Smooth muscle cell (in vitro differentiated cells): Measurements from ENCODE around the gene PLK2. TPM values are rescaled to one million over a fixed set of nuclear protein-coding genes. Genes with fewer than 3 reads are reported as not detected.

Experiments used
- DNase-seq: peaks from one replicate; lab custom pipeline; 2025; ENCODE audit not compliant: unreplicated experiment; lab: John Stamatoyannopoulos, UW
- H2AFZ ChIP-seq: fragments of 200-600 bp; sonication (generic); 2 replicates; pipeline ENCODE4 v1.6.0; 2016; ENCODE audit warnings: antibody characterized with exemption, low read depth, mild to moderate bottlenecking
- H3F3A ChIP-seq: fragments of 200-600 bp; sonication (generic); 2 replicates; pipeline ENCODE4 v1.6.0; 2017; ENCODE audit warnings: antibody characterized with exemption, low read depth
- H3K27ac ChIP-seq: fragments of 200-600 bp; sonication (generic); 2 replicates; pipeline ENCODE4 v1.5.1; 2016; ENCODE audit warnings: low read depth, mild to moderate bottlenecking
- H3K27me3 ChIP-seq: fragments of 200-600 bp; sonication (generic); 2 replicates; pipeline ENCODE4 v1.6.1; 2016; ENCODE audit warnings: low read depth, mild to moderate bottlenecking
- H3K36me3 ChIP-seq: fragments of 200-600 bp; sonication (generic); 2 replicates; pipeline ENCODE4 v1.5.1; 2016; ENCODE audit warnings: low read depth
- H3K4me1 ChIP-seq: fragments of 200-600 bp; sonication (generic); 2 replicates; pipeline ENCODE4 v1.5.1; 2016; ENCODE audit warnings: low read depth
- H3K4me2 ChIP-seq: fragments of 200-600 bp; sonication (generic); 2 replicates; pipeline ENCODE4 v1.6.0; 2016; ENCODE audit warnings: mild to moderate bottlenecking
- H3K4me3 ChIP-seq: fragments of 200-600 bp; sonication (generic); 2 replicates; pipeline ENCODE4 v1.5.1; 2016; ENCODE audit warnings: mild to moderate bottlenecking
- H3K79me2 ChIP-seq: fragments of 200-600 bp; sonication (generic); 2 replicates; pipeline ENCODE4 v1.6.0; 2016; ENCODE audit warnings: low read depth, mild to moderate bottlenecking
- H3K9ac ChIP-seq: fragments of 200-600 bp; sonication (generic); 2 replicates; pipeline ENCODE4 v1.6.0; 2016; ENCODE audit warnings: low read depth
- H3K9me3 ChIP-seq: fragments of 200-600 bp; sonication (generic); replicated peaks from 2 replicates; pipeline ENCODE4 v1.5.1; 2016; ENCODE audit warnings: low read depth
- H4K20me1 ChIP-seq: fragments of 200-600 bp; sonication (generic); 2 replicates; pipeline ENCODE4 v1.6.0; 2016; ENCODE audit warnings: low read depth
- CTCF ChIP-seq: fragments of 200-600 bp; sonication (generic); IDR thresholded peaks from 2 replicates; pipeline ENCODE4 v1.5.1; 2017; ENCODE audit warnings: borderline replicate concordance, mild to moderate bottlenecking, antibody characterized with exemption; ENCODE audit not compliant: insufficient read depth, poor library complexity, severe bottlenecking
- WGBS: methylation state at CpG from one replicate; pipeline ENCODE4 v1.1.7; 2016; ENCODE audit warnings: low lambda C conversion rate; 5-methylcytosine and 5-hydroxymethylcytosine counted together
- polyA plus RNA-seq: library from polyadenylated mRNA; unstranded; fragments of >200 nt; fragmentation: Nextera tagmentation; extraction: Ambion mirVana; gene quantifications from 2 replicates; pipeline ENCODE4 v1.2.1, GENCODE V29; 2016
- total RNA-seq: library from RNA; depleted of rRNA; stranded (reverse); fragments of >200 nt; gene quantifications from 2 replicates; pipeline ENCODE4 v1.2.3, GENCODE V29; 2014

PLK2 gene
- total and polyA plus RNA-seq, 2 experiments from 2014 or later: 175 to 425 TPM

GRCh38 chr5:58447226-58447625 lies 12.7 kb downstream of the PLK2 start:
- H2AFZ ChIP-seq: no peak overlapping the region
- no peak for TF ChIP-seq CTCF
- no peak overlapping the region for H3K4me2 ChIP-seq
- H3K27ac ChIP-seq: peak overlapping the region; percentile 46
- no peaks in the 10 kb centered on the region for H3K4me1 ChIP-seq
- peaks cover 3% of the 10 kb centered on the region for H3F3A ChIP-seq
- no peaks in the 10 kb centered on the region for H3K27me3 ChIP-seq
- no peaks in the 10 kb centered on the region for H3K9me3 ChIP-seq
- H3K79me2 ChIP-seq: no peaks in the 10 kb centered on the region
- H3K4me3 ChIP-seq: no peak overlapping the region
- no peak for DNase-seq
- no peaks in the 10 kb centered on the region for H3K36me3 ChIP-seq
- H3K9ac ChIP-seq: no peak overlapping the region
- WGBS: 66% methylated on average over 2 of the region's 2 CpGs
- H4K20me1 ChIP-seq: no peaks in the 10 kb centered on the region

GRCh38 chr5:58446024-58446423 lies 13.9 kb downstream of the PLK2 start:
- H3F3A ChIP-seq: peaks cover 3% of the 10 kb centered on the region
- WGBS: 95% methylated on average over 10 of the region's 10 CpGs
- no peaks in the 10 kb centered on the region for H3K27me3 ChIP-seq
- no peaks in the 10 kb centered on the region for H4K20me1 ChIP-seq
- no peak overlapping the region for H2AFZ ChIP-seq
- no peaks in the 10 kb centered on the region for H3K4me1 ChIP-seq
- TF ChIP-seq CTCF: no peak
- H3K27ac ChIP-seq: no peak overlapping the region
- H3K9ac ChIP-seq: no peak overlapping the region
- no peaks in the 10 kb centered on the region for H3K79me2 ChIP-seq
- no peaks in the 10 kb centered on the region for H3K9me3 ChIP-seq
- no peaks in the 10 kb centered on the region for H3K36me3 ChIP-seq
- H3K4me3 ChIP-seq: no peak overlapping the region
- no peak for DNase-seq
- no peak overlapping the region for H3K4me2 ChIP-seq

GRCh38 chr5:58444805-58445204 lies 15.1 kb downstream of the PLK2 start:
- H3K79me2 ChIP-seq: no peaks in the 10 kb centered on the region
- H3K9me3 ChIP-seq: no peaks in the 10 kb centered on the region
- no peak for TF ChIP-seq CTCF
- no peak overlapping the region for H2AFZ ChIP-seq
- no peaks in the 10 kb centered on the region for H3K27me3 ChIP-seq
- H3K9ac ChIP-seq: no peak overlapping the region
- no peak overlapping the region for H3K4me2 ChIP-seq
- no peaks in the 10 kb centered on the region for H4K20me1 ChIP-seq
- H3K27ac ChIP-seq: no peak overlapping the region
- H3K4me3 ChIP-seq: no peak overlapping the region
- no peaks in the 10 kb centered on the region for H3K4me1 ChIP-seq
- no peaks in the 10 kb centered on the region for H3K36me3 ChIP-seq
- H3F3A ChIP-seq: peaks cover 3% of the 10 kb centered on the region
- no peak for DNase-seq

GRCh38 chr5:58440901-58441460 lies 18.9 kb downstream of the PLK2 start:
- H3K27ac ChIP-seq: no peak overlapping the region
- no peaks in the 10 kb centered on the region for H4K20me1 ChIP-seq
- 90% methylated on average over 3 of the region's 3 CpGs for WGBS
- no peaks in the 10 kb centered on the region for H3K4me1 ChIP-seq
- H3K9ac ChIP-seq: no peak overlapping the region
- no peaks in the 10 kb centered on the region for H3F3A ChIP-seq
- H3K79me2 ChIP-seq: no peaks in the 10 kb centered on the region
- H3K27me3 ChIP-seq: no peaks in the 10 kb centered on the region
- no peak for TF ChIP-seq CTCF
- H3K4me2 ChIP-seq: no peak overlapping the region
- no peak for DNase-seq
- no peak overlapping the region for H3K4me3 ChIP-seq
- no peaks in the 10 kb centered on the region for H3K9me3 ChIP-seq
- no peaks in the 10 kb centered on the region for H3K36me3 ChIP-seq
- no peak overlapping the region for H2AFZ ChIP-seq
